ENCODE measurements around the gene MYH7B.

Gene MYH7B

DNA sequence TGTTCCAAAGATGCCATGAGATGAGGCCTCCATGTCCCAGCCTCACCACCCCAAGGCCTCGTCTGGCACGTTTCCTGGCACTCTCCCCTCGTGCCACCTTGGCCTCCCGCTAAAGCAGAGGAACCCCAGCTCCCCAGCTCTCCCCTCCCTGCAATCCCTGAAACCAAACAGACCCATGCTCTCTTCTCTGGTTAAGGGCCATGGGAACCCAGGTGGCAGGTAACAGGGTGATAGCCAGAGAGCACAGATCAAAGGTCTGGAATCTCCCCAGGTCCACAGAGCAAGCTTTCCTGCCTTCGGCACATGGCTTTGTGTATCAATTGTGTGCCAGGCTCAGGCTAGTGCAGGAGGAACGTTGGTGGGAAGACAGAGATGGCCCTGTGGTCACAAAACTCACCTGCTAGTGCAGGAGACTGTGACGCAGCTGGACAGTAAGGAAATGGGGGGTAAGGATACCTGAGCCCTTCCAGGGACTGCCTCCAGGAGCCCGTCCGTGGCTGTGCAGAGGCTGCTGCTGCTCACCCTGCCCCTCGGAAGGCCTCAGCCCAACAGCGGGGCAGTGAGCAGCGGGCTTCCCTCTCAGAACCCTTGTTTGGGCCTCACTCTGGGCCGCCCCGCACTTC lies 39.0 kb downstream of the MYH7B start:
- no peak for DNase-seq

DNA sequence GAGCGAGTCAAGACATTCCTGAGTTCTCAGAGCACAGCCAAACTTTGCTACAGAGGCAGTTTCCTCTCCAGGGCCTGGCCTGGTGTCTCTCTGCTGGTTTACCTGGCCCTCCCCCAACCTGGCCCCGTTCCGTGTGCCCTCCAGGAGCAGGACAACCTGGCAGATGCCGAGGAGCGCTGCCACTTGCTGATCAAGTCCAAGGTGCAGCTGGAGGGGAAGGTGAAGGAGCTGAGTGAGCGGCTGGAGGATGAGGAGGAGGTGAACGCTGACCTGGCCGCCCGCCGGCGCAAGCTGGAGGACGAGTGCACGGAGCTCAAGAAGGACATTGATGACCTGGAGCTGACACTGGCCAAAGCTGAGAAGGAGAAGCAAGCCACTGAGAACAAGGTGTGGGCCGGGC lies 39.5 kb downstream of the MYH7B start:
- no peak for DNase-seq

DNA sequence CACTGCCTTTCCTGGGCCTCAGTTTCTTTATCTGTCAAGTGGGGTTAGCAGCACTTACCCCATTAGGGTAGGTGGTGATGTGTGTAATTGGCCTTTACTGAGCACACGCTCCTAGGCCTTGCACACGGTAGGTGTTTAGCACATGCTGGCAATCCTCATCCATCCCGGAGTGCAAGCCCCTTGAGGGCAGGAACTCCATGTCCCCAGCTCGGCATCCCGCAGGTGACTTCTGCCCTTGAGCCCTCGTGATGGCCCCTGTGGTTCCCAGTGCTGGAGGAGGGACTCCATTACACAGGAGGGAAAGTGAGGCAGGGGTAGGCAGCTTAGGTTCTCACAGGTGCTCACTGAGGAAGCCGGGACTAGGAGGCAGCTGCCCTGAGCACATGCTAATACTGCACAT lies 40.0 kb downstream of the MYH7B start:
- DNase-seq = no peak

DNA sequence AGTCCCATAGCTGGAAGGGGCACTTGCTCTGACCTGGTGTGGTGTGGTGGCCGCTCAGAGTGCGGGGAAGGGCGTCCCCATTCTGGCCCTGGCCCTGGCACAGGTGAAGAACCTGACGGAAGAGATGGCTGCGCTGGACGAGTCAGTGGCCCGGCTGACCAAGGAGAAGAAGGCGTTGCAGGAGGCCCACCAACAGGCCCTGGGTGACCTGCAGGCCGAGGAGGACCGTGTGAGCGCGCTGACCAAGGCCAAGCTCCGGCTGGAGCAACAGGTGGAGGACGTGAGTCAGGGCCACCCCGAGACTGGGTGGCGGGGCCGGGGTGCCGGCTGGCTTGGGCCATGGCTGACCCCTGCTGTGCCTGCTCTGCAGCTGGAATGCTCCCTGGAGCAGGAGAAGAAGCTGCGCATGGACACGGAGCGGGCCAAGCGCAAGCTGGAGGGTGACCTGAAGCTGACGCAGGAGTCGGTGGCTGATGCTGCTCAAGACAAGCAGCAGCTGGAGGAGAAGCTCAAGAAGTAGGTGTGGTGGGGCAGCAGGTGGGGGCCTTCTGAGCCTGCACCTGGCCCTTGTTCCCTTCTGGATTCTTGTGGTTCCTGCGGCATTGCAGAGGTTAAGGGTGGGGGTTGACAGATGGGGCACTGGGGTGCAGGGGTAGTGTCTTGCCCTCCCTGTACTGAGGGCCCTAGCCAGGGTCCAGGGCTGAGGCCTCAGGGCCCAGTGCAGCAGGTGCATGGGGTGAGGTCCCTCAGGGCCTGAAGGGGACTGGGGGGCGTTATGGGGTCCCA lies 40.8 kb downstream of the MYH7B start:
- no peak for DNase-seq

DNA sequence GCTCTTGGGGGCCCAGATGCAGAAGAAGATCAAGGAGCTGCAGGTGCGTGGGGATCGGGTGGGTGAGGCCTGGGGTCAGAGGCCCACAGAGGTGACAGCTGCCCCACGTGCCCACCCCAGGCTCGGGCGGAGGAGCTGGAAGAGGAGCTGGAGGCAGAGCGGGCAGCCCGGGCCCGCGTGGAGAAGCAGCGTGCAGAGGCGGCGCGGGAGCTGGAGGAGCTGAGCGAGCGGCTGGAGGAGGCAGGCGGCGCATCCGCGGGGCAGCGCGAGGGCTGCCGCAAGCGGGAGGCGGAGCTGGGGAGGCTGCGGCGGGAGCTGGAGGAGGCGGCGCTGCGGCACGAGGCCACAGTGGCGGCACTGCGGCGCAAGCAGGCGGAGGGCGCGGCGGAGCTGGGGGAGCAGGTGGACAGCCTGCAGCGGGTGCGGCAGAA lies 41.5 kb downstream of the MYH7B start:
- no peak for DNase-seq

DNA sequence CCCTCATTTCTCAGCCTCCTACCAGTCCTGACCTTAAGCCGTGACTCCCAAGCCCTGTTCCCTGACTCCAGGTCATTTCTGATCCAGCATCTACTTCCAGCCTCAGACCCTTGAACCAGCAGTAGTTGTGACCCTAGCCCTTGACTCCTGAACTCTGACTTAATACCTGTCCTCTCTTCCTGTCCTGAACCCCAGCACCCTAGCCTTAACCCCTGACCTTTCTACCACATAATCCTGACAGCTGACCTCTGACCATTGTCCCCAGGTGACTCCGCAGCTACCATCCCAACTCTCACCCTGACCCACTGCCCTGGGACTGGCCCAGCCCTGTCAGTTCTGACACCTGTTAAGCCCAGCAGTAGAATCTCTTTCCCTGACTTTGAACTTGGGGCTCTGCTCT lies 42.1 kb downstream of the MYH7B start:
- DNase-seq = no peak

DNA sequence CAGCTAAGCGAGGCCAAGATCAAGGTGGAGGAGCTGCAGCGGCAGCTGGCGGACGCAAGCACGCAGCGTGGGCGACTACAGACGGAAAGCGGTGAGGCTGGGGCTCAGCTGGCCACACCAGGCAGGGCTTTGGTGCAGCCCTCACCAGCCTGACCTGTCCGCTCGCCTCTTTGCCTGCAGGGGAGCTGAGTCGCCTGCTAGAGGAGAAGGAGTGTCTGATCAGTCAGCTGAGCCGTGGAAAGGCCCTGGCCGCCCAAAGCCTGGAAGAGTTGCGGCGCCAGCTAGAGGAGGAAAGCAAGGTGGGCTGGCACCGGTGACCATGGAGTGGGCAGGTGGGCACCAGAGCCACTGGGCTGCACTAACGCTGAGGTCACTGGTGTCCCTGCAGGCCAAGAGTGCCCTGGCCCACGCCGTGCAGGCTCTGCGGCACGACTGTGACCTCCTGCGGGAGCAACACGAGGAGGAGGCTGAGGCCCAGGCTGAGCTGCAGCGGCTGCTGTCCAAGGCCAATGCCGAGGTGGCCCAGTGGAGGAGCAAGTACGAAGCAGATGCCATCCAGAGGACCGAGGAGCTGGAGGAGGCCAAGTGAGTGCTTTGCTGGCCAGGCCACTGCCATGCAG lies 42.8 kb downstream of the MYH7B start:
- DNase-seq = no peak

DNA sequence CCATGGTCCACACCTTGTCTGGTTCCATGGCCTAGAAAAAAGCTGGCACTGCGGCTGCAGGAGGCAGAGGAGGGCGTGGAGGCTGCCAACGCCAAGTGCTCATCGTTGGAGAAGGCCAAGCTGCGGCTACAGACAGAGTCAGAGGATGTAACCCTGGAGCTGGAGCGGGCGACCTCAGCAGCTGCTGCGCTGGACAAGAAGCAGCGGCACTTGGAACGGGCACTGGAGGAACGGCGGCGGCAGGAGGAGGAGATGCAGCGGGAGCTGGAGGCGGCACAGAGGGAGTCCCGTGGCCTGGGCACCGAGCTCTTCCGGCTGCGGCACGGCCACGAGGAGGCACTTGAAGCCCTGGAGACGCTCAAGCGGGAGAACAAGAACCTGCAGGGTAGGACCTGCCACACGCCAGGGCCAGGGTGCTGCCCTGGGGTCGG lies 43.4 kb downstream of the MYH7B start:
- DNase-seq = no peak

DNA sequence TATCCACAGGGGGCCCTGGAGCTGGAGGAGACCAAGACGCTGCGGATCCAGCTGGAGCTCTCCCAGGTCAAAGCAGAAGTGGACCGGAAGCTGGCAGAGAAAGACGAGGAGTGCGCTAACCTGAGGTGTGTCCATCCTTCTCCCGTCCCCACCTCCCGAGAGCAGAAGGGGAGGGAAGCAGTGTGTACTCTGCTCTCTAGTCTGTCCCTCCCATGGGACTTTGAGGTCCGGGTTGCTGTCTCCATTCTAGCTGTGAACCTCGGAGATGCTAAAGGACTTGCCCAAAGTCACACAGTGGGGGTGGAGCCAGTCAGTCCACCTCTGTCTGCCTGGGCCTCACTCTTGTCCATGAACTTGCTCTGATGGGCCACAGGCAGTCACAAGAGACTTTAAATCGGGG lies 44.1 kb downstream of the MYH7B start:
- DNase-seq = no peak

DNA sequence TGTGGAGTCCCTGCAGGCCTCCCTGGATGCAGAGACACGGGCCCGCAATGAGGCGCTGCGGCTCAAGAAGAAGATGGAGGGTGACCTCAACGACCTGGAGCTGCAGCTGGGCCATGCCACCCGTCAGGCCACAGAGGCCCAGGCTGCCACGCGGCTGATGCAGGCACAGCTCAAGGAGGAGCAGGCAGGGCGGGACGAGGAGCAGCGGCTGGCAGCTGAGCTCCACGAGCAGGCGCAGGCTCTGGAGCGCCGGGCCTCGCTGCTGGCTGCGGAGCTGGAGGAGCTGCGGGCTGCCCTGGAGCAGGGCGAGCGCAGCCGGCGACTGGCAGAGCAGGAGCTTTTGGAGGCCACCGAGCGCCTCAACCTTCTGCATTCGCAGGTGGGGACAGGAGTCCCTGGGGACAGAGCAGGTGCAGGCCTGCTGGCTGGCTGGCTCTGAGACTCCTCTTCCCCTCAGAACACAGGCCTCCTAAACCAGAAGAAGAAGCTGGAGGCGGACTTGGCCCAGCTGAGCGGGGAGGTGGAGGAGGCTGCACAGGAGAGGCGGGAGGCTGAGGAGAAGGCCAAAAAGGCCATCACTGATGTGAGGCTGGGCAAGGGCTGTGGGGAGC lies 44.7 kb downstream of the MYH7B start:
- DNase-seq = no peak

DNA sequence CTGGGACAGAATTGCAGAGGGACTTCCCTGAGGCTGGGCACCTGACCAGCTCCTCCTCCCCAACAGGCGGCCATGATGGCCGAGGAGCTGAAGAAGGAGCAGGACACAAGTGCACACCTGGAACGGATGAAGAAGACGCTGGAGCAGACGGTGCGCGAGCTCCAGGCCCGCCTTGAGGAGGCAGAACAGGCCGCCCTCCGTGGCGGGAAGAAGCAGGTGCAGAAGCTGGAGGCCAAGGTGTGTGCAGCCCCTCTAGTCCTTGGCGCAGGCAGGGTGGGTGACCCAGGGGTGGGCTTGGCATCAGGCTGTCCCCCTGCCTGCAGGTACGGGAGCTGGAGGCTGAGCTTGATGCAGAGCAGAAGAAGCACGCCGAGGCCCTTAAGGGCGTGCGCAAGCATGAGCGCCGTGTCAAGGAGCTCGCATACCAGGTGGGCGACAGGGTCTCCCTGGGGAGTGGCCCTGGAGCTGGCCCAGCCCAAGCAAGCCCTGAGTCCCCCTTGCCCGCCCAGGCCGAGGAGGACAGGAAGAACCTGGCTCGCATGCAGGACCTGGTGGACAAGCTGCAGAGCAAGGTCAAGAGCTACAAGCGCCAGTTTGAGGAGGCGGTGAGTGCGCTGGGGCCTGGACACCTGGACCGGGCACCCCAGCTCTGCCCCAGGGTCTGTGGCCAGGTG lies 45.4 kb downstream of the MYH7B start:
- no peak for DNase-seq

DNA sequence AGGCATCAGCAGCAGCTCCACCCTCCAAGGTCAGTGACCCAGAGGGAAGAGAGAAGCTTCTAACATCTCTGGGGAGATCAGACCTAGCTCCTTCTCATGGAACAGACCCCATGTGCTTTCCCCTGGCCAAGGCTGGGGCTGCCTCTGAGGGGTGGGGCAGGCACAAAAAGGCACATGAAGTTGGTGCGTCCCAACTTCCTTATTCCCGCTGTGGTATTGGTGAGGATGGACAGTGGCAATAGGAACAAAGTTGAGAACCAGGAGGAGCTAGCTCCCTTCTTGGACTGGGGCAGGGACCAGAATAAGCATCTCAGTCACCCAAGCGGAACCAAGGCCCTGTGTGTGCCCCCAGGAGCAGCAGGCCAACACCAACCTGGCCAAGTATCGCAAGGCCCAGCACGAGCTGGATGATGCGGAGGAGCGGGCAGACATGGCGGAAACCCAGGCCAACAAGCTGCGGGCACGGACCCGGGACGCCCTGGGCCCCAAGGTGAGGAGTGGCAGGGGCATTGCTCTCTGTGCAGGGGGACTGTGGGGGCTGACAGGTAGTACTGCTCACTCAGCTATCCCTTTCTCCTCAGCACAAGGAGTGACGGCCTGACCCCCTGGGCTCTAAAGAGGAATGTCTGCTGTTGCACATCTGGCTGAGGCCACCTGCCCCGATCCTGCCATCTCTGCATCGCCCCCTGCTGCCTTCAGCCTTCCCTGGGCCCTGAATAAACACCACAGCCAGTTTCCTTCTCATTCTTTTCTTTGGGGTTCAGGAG lies 46.1 kb downstream of the MYH7B start:
- no peak for DNase-seq

DNA sequence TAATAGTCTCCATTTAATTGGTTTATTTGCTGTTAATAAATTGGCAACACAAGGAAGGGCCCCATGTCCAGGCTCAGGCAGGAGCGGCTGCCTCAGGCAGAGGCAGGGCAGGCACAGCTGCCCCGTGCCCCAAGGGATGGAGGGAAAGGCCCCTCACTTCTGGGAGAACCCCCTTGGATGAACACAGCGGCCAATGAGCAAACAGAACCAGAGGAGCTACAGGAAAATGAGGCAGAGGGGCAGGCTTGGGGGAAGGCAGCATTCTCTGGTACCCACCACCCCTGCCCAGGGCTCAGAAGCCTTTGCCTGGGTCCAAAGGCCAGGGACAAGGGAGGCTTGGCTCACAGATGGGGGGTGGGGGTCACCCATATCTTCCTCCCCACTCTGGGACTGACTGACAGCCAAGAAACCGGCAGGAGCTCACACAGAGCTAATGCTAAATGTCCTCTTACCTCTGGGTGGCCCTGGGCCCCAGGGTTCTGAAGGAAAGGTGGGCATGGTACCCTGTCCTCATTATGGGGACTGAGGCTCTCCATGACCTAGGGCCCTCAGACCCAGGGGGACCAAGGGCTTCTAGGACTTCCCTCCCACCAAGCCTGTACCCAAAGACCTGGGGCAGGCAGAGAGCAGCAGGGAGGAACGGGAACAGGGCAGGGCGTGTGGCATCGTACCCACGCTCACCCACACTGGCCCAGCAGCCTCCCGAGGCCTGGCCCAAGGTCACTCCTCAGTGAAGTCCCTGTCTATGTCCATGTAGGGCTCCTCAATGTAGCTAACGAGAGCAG lies 47.0 kb downstream of the MYH7B start:
- DNase-seq = no peak

DNA sequence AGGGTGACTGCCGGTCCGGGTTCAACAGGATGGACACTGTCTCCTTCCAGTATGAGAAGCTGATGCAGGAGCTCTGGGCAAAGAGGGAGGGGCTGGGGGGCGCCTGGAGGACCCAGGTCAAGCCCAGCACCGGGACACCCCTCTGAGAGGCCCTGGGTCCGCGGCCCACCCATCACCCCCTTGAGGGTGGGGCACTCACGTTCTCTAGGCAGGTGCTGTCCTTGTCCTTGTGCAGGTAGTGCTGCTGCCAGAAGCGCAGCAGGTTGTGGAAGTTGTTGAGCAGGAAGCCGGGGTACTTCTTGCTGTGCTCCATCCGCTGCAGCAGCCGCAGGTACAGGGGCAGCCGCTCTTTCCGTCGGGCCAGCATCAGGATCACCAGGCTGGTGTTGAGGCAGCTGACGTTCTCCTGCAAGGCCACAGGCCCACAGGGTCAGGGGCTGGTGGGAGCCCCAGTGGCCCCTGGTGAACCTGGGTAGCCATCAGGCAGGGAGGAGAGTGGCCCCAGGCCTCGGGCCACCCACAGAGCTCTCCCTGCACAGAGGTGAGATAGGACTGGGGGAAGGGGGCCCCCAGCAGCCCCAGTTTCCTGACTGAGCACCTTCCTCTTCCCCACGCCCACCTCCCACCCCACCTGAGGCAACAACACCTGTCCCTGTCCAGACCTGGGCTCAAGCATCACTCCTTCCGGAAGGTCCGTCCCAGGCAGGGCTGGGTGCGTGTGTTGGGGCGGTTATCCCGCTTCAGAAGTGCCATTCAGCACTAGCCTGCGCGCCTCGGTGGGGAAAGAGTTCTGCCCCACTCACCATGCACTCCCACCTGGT lies 47.8 kb downstream of the MYH7B start:
- DNase-seq = no peak

DNA sequence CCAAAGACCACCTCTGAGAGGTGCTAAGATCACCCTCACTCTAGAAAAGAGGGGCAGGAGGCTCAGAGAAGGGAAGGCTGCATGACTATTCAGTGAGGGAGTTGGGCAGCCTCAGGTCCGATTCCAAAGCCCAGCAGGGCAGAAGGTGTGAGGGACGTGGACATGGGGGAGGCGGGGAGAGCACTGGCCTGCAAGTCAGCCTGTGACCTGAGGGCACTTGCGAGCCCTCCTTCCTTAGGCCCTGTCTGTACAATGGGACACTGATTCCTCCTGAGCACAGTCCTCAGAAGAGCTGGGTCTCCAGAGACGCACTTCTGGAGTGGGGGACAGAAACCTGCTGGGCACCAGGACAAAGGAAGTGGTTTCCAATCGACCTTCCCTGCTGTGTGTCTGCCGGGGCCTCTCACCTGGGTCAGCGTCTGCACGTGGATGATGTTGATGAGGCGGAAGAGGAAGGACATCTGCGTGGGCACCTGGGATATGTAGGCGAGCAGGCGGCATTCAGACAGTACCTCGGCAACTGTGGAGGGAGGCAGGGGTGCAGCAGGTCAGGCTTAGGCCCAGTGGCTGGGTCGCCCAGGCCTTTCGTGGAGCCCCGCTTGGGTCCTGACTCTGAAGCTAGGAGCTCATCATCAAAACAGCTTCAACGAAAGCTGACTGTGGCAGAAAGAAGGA lies 48.5 kb downstream of the MYH7B start:
- no peak for DNase-seq

DNA sequence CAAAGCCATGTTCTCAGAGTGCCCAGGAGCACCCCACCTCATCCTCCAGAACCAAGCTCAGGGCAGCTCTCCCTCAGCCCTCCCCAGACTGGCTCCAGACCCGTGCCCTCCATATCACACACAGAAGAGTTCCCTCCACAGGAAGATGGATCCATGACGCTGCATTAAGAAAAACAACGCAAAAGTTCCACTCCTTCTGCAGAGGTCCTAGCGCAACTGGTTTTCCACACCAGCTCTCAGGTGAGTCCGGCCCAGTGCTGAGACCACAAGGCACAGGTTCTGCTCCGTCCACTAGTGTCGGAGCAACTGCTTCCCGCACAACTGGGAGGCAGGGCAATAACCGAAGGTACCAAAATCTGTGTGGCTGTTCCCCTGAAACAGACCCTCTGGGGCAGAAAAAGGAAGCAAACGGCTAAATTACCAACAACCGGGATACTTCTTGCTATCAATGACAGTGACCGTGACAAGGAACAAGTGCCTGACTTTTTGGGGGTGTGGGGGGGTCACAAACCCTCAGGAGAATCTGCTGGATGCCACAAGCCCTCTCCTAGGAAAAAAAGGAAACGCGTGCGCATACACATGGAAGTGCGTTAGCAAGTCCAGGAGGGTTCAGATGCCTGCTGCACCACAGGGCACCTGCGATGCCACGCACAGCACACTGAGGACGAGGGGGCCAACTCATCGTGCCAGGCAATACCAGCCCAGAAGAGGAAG lies 49.2 kb downstream of the MYH7B start:
- no peak for DNase-seq

Data from suppressor macrophage treated with lipopolysaccharide for 4 hours (primary cell).